Measurements from ENCODE around the gene BIVM. TPM values are rescaled to one million over a fixed set of nuclear protein-coding genes. Genes with fewer than 3 reads are reported as not detected.

BIVM gene
- total RNA-seq, 2 experiments from 2014 or later, result 29.3 to 42.3 TPM

- Mint-ChIP-seq H3K27me3 (no peaks in the 10 kb centered on the region), H3K4me3 (no peak overlapping the region), H3K9me3 (ENCODE audit: low read depth) (no peaks in the 10 kb centered on the region), H3K4me1 (no peaks in the 10 kb centered on the region), H3K36me3 (peaks cover 15% of the 10 kb centered on the region), H3K27ac (no peak overlapping the region)
- ATAC-seq (no peak), DNase-seq (no peak)
- CTCF ChIA-PET, result no interaction called here
Measured at GRCh38 chr13:102830646-102831045, 31.7 kb downstream of the BIVM start.

GRCh38 chr13:102836471-102836870 lies 37.6 kb downstream of the BIVM start:
- Mint-ChIP-seq H3K27ac (no peak overlapping the region), H3K36me3 (peaks cover 24% of the 10 kb centered on the region), H3K27me3 (no peaks in the 10 kb centered on the region), H3K4me3 (no peak overlapping the region), H3K9me3 (ENCODE audit: low read depth) (no peaks in the 10 kb centered on the region), H3K4me1 (no peaks in the 10 kb centered on the region)
- ATAC-seq (no peak), DNase-seq (no peak)
- CTCF ChIA-PET, result interaction anchor here (1.5 kb wide), 1 partner anchor 9 kb away, joined by 5 read pairs; the partner anchor contains the start of gene ERCC5

- no peaks in the 10 kb centered on the region for H3K9me3 Mint-ChIP-seq (ENCODE audit: low read depth)
- H3K4me1 Mint-ChIP-seq, result no peaks in the 10 kb centered on the region
- H3K4me3 Mint-ChIP-seq, result no peak overlapping the region
- ATAC-seq, result no peak
- no peak for DNase-seq
- CTCF ChIA-PET, result interaction anchor here (1.4 kb wide), 1 partner anchor 10 kb away, joined by 3 read pairs; no protein-coding TSS in a partner anchor
- peaks cover 18% of the 10 kb centered on the region for H3K36me3 Mint-ChIP-seq
- H3K27me3 Mint-ChIP-seq, result no peaks in the 10 kb centered on the region
- H3K27ac Mint-ChIP-seq, result no peak overlapping the region
Measured at GRCh38 chr13:102838273-102838672, 39.4 kb downstream of the BIVM start.

GRCh38 chr13:102838982-102839381 lies 40.1 kb downstream of the BIVM start:
- no peaks in the 10 kb centered on the region for H3K4me1 Mint-ChIP-seq
- H3K9me3 Mint-ChIP-seq (ENCODE audit: low read depth), result no peaks in the 10 kb centered on the region
- H3K27me3 Mint-ChIP-seq, result no peaks in the 10 kb centered on the region
- ATAC-seq (no peak), DNase-seq (no peak)
- H3K36me3 Mint-ChIP-seq, result peaks cover 18% of the 10 kb centered on the region
- H3K27ac Mint-ChIP-seq, result no peak overlapping the region
- H3K4me3 Mint-ChIP-seq, result no peak overlapping the region
- CTCF ChIA-PET, result interaction anchor here (1.4 kb wide), 1 partner anchor 10 kb away, joined by 3 read pairs; no protein-coding TSS in a partner anchor

GRCh38 chr13:102839462-102839861 lies 40.5 kb downstream of the BIVM start:
- Mint-ChIP-seq H3K4me1 (peaks cover 2% of the 10 kb centered on the region), H3K36me3 (peaks cover 16% of the 10 kb centered on the region), H3K27me3 (no peaks in the 10 kb centered on the region), H3K9me3 (ENCODE audit: low read depth) (no peaks in the 10 kb centered on the region), H3K27ac (no peak overlapping the region), H3K4me3 (no peak overlapping the region)
- DNase-seq, result no peak
- ATAC-seq, result no peak
- CTCF ChIA-PET, result interaction anchor here (1.4 kb wide), 1 partner anchor 11 kb away, joined by 3 read pairs; no protein-coding TSS in a partner anchor

GRCh38 chr13:102845289-102845629 lies 46.3 kb downstream of the BIVM start:
- peaks cover 38% of the 10 kb centered on the region for H3K4me1 Mint-ChIP-seq
- peak overlapping the region; percentile 99 for H3K27ac Mint-ChIP-seq
- ATAC-seq (peak; percentile 21), DNase-seq (no peak)
- no peaks in the 10 kb centered on the region for H3K9me3 Mint-ChIP-seq (ENCODE audit: low read depth)
- H3K36me3 Mint-ChIP-seq, result peaks cover 11% of the 10 kb centered on the region
- CTCF ChIA-PET, result interaction anchor here (0.9 to 3.8 kb wide), 8 partner anchors 9 to 289 kb away, joined by 4 to 28 read pairs (median 11); partner anchors contain the start of genes TEX30 and TPP2
- H3K4me3 Mint-ChIP-seq, result peak overlapping the region; percentile 99
- no peaks in the 10 kb centered on the region for H3K27me3 Mint-ChIP-seq

GRCh38 chr13:102845630-102846260 lies 46.8 kb downstream of the BIVM start, which contains the start of gene ERCC5:
ERCC5 (plus strand) TSS chr13:102846032; CDS start chr13:102846267, 235 bp downstream.
- H3K36me3 Mint-ChIP-seq, result peaks cover 11% of the 10 kb centered on the region
- H3K27ac Mint-ChIP-seq, result peak within 1 kb of the TSS; percentile 99
- DNase-seq (peak; percentile 97), ATAC-seq (peak; percentile 88)
- CTCF ChIA-PET, result interaction anchor here (0.7 to 3.8 kb wide), 13 partner anchors 9 to 289 kb away, joined by 3 to 28 read pairs (median 6); partner anchors contain the start of genes TEX30 and TPP2
- no peaks in the 10 kb centered on the region for H3K27me3 Mint-ChIP-seq
- no peaks in the 10 kb centered on the region for H3K9me3 Mint-ChIP-seq (ENCODE audit: low read depth)
- H3K4me3 Mint-ChIP-seq, result peak within 1 kb of the TSS; percentile 99
- H3K4me1 Mint-ChIP-seq, result peaks cover 42% of the 10 kb centered on the region

- CTCF ChIA-PET, result interaction anchor here (0.7 to 3.8 kb wide), 15 partner anchors 8 to 290 kb away, joined by 3 to 28 read pairs (median 5); partner anchors contain the start of genes TEX30 and TPP2
- H3K4me3 Mint-ChIP-seq, result peak overlapping the region; percentile 99
- H3K4me1 Mint-ChIP-seq, result peaks cover 43% of the 10 kb centered on the region
- H3K36me3 Mint-ChIP-seq, result peaks cover 11% of the 10 kb centered on the region
- H3K27ac Mint-ChIP-seq, result peak overlapping the region; percentile 99
- no peaks in the 10 kb centered on the region for H3K27me3 Mint-ChIP-seq
- H3K9me3 Mint-ChIP-seq (ENCODE audit: low read depth), result no peaks in the 10 kb centered on the region
- peak; percentile 74 for DNase-seq
- peak; percentile 47 for ATAC-seq
Measured at GRCh38 chr13:102846261-102847015, 47.5 kb downstream of the BIVM start.

- Mint-ChIP-seq H3K4me1 (peaks cover 48% of the 10 kb centered on the region), H3K27ac (peak overlapping the region; percentile 99)
- CTCF ChIA-PET, result interaction anchor here (0.7 to 3.8 kb wide), 12 partner anchors 17 to 268 kb away, joined by 3 to 28 read pairs (median 7); partner anchors contain the start of gene TPP2
Measured at GRCh38 chr13:102847272-102848234, 48.6 kb downstream of the BIVM start.

GRCh38 chr13:102848956-102849355 lies 50.0 kb downstream of the BIVM start:
- peaks cover 24% of the 10 kb centered on the region for H3K36me3 Mint-ChIP-seq
- no peak for ATAC-seq
- CTCF ChIA-PET, result interaction anchor here (1.1 to 2.8 kb wide), 4 partner anchors 124 to 269 kb away, joined by 5 to 22 read pairs (median 8); no protein-coding TSS in a partner anchor
- H3K9me3 Mint-ChIP-seq (ENCODE audit: low read depth), result no peaks in the 10 kb centered on the region
- no peak for DNase-seq
- no peaks in the 10 kb centered on the region for H3K27me3 Mint-ChIP-seq
- H3K27ac Mint-ChIP-seq, result no peak overlapping the region
- peaks cover 57% of the 10 kb centered on the region for H3K4me1 Mint-ChIP-seq
- H3K4me3 Mint-ChIP-seq, result no peak overlapping the region

More at GRCh38 chr13:102847272-102848234, 48.6 kb downstream of the BIVM start:
- H3K9me3 Mint-ChIP-seq (ENCODE audit: low read depth), result no peaks in the 10 kb centered on the region
- ATAC-seq, result no peak
- no peak for DNase-seq
- no peaks in the 10 kb centered on the region for H3K27me3 Mint-ChIP-seq
- H3K4me3 Mint-ChIP-seq, result peak overlapping the region; percentile 99
- H3K36me3 Mint-ChIP-seq, result peaks cover 16% of the 10 kb centered on the region

GRCh38 chr13:102852556-102852955 lies 53.6 kb downstream of the BIVM start:
- ATAC-seq, result no peak
- no peak overlapping the region for H3K27ac Mint-ChIP-seq
- CTCF ChIA-PET, result no interaction called here
- no peak for DNase-seq
- no peak overlapping the region for H3K4me3 Mint-ChIP-seq
- peaks cover 55% of the 10 kb centered on the region for H3K4me1 Mint-ChIP-seq
- no peaks in the 10 kb centered on the region for H3K27me3 Mint-ChIP-seq
- H3K36me3 Mint-ChIP-seq, result peaks cover 40% of the 10 kb centered on the region
- H3K9me3 Mint-ChIP-seq (ENCODE audit: low read depth), result no peaks in the 10 kb centered on the region

GRCh38 chr13:102854675-102855074 lies 55.8 kb downstream of the BIVM start:
- H3K4me3 Mint-ChIP-seq, result peak overlapping the region; percentile 62
- peaks cover 38% of the 10 kb centered on the region for H3K4me1 Mint-ChIP-seq
- no peaks in the 10 kb centered on the region for H3K27me3 Mint-ChIP-seq
- peaks cover 45% of the 10 kb centered on the region for H3K36me3 Mint-ChIP-seq
- CTCF ChIA-PET, result interaction anchor here (0.9 to 1.5 kb wide), 4 partner anchors 9 to 273 kb away, joined by 4 to 7 read pairs (median 6); partner anchors contain the start of genes ERCC5 and TPP2
- H3K27ac Mint-ChIP-seq, result peak overlapping the region; percentile 85
- ATAC-seq, result peak; percentile 89
- H3K9me3 Mint-ChIP-seq (ENCODE audit: low read depth), result no peaks in the 10 kb centered on the region
- peak; percentile 59 for DNase-seq
